NCI-H748 (cell line): Measurements from ENCODE around the gene LPGAT1.
A peak's percentile ranks its signal among the peaks of the same experiment; 100 is the strongest.
"Not testable (repeated sequence)": the region's sequence is repeated elsewhere in the genome, so short reads cannot be mapped to it uniquely, and the experiment has no call there.

Experiments used
- DNase-seq: peaks from one replicate; lab custom pipeline; 2025; ENCODE audit not compliant: unreplicated experiment; lab: John Stamatoyannopoulos, UW

The LPGAT1 gene

GRCh38 chr1:211736351-211736915 is 94.1 kb downstream of the LPGAT1 start:
- no peak for DNase-seq

DNA sequence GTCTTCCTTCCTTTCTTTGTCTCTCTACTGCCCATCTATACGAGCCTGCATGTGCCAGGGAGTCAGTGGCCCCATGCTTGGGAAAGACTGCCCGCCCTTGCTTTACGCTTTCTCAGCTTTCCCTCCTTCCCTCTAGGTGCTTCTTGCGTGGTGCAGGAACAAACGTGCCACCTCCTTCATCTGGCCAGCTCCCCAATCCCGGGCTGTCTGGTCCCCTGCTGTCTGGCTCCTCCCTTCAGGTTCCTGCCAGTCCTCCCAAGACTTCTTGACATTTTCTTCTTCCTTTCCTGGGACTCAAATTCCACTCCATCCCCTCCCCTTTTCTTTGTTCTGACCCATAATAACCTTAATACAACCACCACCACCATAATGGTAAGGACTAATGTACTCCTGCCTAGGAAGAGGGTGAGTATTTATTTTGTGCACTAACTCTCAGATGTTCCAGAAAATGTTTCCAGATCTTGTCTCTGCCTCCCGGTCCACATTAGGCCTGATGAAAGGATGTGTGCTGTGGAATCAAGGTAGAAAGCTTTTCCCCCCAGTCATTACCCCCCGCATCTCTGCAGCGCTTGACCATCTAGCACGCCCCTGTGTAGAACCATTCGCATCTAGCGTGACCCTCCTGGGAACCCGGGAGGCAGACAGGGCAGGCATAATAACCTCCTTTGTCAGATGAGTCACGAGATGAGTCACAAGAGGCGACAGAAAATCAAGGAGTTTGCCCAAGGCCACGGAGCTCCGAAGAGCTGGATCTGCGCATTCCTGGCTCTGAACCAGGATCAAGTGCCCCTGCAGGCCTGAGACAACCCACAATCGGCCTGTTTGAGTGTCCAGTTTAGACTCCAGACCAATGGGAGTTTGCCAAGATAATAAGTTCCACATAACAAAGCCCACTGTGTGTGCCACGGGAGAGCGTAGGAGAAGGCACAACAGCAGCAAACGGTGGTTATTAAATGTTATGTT is 95.1 kb downstream of the LPGAT1 start:
- no peak for DNase-seq

- DNase-seq: peak; percentile 75
Measured at GRCh38 chr1:211734791-211735190, 95.8 kb downstream of the LPGAT1 start.

- DNase-seq: peak; percentile 36
Measured at GRCh38 chr1:211734359-211734758, 96.2 kb downstream of the LPGAT1 start.

- DNase-seq: no peak
Measured at GRCh38 chr1:211732293-211732980, 98.1 kb downstream of the LPGAT1 start.

DNA sequence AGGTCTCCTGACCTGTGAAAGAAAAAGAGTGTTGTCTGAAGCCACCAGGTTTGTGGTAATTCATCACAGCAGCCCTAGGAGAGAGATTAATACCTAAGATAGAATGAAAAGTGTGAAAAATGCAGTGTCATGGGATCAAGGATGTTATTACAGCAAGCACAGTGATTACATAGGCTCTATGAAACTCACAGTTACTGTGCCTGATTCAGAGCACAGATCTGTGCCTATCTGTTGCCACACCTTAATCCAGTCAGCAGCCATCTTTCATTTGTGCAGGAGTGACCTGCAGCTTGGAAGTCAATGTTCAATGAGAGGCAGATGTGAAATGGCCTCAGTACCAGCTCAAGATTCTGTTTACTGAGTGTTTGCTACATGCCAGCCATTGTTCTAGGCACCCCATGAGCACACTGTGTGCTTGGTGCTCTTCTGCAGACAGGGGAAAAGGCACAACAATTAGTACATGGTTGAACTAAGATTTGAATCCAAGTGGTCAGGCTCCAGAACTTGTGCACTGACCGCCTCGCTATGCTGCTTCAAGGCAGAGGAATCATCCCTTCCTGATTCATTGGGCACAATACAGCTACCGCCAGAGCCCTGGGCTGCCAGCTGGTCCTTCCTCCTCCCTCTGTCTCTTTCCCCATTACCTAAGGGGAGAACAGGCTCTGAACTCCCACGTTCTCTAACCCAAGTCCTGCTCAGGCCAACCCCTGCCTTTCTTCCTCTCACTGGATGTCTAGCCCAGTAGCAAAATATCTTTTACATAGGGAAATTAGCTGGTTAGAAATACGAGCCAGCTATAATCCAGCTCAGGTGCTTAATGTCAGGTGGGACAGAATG is 98.9 kb downstream of the LPGAT1 start:
- no peak for DNase-seq

DNA sequence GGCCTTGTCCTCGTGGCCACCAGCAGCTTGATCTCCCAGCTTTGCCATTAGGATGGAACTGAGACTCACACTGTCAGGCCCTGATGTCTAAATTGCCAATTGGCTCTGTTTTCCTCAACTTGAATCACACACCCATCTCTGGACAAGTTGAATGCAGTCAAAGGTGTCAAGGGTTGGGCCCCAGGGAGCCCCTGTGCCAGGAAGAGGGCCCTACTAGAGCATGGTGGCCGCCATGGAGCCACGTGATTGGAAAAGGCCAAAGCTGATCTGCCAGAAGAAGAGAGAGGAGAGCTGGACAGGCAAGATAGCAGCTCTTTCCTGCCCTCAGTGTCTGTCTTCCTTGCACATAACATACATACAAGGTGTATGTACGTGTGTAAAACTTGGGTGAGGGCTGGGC is 100.2 kb downstream of the LPGAT1 start:
- no peak for DNase-seq

DNA sequence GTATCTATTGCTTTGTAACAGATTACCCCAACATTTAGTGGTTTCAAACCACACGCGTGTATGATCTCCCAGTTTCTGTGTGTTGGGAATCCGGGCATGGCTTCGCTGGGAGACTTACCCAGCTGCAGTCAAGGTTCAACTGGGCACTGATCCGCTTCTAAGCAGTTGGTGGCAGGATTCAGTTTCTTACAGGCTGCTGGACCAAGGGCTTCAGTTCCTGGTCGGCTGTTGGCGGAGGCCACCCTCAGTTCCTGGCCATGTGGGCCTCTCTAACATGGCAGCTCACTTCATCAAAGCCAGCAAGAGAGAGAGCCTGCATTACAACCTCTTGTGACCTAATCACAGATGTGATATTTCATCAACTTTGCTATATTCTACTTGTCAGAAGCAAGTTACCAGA is 101.3 kb downstream of the LPGAT1 start:
- DNase-seq: no peak

GRCh38 chr1:211726467-211726995 is 104.0 kb downstream of the LPGAT1 start:
- DNase-seq: no peak

DNA sequence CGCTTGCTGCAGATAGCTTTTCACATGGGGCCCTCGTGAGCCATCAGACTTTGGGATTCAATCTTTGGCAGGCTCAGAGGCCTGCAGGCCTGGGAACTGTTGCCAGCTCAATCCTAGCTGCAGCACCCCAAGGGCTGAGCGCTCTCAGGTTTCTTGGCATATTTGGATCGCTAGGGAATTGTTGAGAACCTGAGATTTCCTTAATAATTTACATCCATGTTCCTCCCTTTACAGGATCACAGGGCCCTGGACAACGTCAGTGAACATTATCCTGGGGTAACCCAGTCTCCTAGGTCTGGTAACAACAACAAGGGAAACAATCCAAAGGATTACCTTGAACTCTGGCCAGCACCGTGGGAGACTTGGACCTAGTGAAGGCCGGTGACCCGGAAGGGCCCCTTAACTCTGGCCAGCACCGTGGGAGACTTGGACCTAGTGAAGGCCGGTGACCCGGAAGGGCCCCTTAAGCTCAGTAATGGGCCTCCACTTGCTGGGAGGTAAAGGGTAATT is 105.8 kb downstream of the LPGAT1 start:
- no peak for DNase-seq

DNA sequence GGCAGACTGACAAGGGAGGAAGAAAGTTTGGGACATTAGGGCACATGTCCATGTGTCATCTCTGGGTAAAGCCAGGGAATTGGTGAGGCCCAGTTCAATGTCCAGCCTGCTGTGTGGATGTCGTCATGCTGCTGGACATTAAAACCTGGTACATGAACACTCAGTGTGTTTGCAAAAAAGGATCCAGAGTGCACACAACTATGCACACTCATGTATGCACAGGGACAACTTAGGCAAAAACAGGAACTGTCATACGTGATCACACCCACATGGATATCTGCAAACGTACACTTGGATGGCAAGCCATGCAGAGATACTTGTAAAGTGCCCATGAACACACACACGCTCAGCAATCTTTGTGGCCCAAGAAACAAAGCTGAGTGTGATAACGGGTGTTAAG is 107.3 kb downstream of the LPGAT1 start:
- DNase-seq: no peak

DNA sequence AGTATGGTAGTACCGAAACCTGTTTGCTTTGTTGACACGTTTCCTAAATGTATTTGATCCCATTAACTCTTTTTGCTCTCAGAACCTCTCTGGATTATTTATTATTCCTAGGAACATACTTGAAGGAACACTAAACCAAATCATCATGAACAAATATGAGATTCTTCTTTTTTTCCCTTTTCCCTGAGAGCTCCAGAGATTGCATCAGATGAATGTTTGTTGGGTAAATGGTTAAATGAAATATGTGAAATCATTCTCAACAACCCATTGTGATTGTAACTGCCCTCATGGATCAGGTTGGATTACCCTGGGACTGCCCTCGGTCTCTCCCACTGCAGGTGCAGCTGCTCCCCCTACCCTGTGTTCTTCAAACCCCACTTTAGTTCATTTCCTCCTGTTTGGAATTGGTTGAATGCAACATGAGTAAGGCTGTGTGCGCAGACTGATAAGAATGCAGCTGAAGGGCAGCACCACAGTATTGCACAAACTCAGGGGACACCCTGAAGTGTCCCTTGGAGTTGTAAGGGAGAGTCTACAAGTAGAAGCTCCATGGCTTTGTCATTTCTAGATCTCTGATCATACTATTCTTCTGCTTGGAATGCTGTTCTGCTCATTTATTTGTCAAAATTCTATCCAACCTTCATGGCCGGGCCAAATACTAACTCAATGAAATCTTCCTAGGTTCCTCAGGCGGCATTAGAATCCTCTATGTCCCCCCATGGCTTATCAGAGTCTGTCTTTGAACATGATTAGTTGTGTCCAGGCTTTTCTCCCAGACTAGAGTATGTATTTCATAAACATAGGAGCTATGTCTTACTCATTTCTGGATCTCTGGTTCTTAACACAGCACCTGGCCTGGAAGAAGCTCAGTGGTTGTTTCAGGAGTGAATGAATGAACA is 108.0 kb downstream of the LPGAT1 start:
- no peak for DNase-seq

GRCh38 chr1:211716555-211716954 is 114.0 kb downstream of the LPGAT1 start:
- not testable (repeated sequence) for DNase-seq

DNA sequence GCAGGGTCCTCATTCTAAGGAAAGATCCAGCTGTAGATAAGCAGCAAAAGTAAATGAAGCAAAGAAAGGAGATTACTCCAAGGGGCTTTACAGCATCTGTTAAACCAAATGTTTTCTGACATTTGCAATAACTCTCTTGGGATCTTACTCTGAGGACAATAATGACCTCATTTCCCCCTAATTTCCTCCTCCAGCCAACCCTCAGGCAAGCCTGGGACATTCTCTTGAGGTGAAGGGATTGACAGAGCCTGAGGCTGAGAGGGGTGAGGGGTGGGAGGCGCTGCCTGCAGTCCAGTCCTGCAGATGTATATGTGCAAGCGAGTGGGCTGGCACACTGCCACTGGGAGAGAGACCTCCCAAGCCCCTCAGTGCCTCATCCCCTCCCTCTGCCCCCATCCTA is 114.6 kb downstream of the LPGAT1 start:
- no peak for DNase-seq

GRCh38 chr1:211714154-211714553 is 116.4 kb downstream of the LPGAT1 start:
- no peak for DNase-seq

DNA sequence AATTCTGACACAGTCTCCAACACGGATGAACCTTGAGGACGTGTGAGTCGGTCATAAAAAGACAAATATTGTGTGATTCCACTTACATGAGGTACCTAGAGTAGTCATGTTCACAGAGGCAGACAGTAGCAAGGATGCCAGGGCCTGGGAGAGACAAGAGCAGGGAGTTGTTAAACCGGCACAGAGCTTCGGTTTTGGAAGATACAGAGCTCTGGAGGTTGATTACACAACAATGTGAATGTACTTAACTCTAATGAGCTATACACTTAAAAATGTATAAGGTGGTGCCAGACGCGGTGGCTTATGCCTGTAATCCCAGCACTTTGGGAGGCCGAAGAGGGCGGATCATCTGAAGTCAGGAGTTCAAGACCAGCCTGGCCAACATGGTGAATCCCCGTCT is 117.3 kb downstream of the LPGAT1 start:
- no peak for DNase-seq

GRCh38 chr1:211711315-211711705 is 119.3 kb downstream of the LPGAT1 start:
- DNase-seq: peak; percentile 4

DNA sequence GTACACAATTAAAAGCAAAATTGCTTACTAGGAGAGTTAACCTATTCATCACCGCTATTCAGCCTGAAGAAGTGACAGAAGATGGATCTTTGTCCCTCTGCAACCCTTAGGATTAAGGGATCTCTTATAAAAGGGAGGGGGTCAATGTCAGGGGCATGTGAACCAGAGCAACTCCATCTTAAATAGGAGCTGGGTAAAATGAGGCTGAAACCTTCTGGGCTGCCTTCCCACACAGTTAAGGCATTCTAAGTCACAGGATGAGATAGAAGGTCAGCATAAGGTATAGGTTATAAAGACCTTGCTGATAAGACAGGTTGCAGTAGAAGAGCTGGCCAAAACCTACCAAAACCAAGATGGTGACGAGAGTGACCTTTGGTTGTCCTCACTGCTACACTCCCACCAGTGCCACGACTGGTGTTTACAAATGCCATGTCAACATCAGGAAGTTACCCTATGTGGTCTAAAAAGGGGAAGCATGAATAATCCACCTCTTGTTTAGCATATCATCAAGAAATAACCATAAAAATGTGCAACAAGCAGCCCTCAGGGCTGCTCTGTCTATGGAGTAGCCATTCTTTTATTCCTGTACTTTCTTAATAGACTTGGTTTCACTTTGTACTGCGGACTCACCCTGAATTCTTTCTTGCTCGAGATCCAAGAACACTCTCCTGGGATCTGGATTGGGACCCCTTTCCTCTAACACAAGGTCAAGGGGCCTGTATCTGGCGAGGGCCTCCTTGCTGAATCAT is 119.8 kb downstream of the LPGAT1 start:
- no peak for DNase-seq

GRCh38 chr1:211708926-211709325 is 121.6 kb downstream of the LPGAT1 start:
- DNase-seq: no peak
